HG02938 (cell line): ENCODE data around the gene CCDC191.

ENCODE experiments used
- ATAC-seq: cut with Tn5 transposase; IDR thresholded peaks from one replicate; pipeline ENCODE4 v1.9.1; 2021; ENCODE audit warnings: mild to moderate bottlenecking, moderate library complexity; ENCODE audit not compliant: unreplicated experiment

Gene CCDC191

DNA sequence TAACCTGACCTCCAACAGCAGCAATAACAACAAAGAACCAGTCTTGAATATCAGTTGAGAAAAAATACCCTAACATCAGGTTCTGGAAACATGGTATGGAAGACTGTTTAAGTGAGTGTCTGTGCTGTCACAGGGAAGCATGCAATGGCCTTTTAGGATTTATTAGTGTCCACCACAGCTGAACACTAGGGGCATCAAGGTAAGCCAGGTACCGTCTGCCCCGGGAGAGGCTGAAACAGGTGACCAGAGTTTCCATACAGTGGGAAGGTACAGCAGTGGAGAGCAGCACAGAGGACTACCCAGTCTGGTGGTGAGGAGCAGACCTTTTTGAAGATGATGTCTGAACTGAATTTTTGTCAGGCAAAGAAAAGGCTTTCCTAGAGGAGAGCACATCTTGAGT lies 90.2 kb downstream of the CCDC191 start:
- ATAC-seq: no peak

DNA sequence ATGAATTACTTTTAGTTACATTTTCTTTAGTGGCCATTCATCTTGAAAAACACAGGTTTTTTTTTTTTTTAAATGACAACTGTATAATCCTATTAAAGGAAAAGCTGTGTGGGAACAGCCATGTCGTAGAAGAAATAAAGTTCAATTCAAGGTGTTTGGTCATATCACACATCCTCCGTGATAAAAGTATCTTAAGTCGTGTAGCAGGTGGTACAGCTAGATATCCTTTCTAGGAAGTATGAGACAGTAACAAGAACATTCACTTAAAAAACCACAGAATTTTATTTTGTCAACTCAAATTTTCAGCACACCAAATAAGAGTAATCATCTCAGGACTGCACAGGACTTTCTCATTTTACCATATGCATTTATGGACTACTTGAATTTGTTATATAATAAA lies 92.4 kb downstream of the CCDC191 start:
- no peak for ATAC-seq

DNA sequence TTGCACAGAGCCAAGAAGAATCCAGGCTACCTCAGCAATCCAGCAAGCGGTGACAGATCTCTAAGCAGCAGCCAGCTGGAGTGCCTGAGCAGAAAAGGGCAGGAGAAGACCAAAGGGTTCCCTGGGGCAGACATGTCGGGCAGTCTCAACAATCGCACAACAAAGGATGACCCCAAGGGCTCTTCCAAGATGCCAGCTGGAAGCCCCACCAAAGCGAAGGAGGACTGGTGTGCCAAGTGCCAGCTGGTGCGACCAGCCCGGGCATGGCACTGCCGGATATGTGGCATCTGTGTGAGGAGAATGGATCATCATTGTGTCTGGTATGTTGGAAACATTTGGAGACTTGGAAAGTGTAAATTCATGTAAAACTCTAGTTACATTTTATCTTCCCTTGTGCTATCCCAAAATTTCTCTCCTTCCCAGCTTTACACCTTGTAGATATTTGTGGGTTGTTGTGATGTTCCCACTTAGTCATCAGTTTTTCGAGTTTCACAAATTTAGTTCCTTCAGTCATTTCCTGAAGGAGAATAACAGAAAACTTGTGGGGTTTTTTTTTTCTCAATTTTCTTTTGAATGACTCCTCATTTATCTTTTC lies 102.1 kb downstream of the CCDC191 start:
- ATAC-seq: no peak

DNA sequence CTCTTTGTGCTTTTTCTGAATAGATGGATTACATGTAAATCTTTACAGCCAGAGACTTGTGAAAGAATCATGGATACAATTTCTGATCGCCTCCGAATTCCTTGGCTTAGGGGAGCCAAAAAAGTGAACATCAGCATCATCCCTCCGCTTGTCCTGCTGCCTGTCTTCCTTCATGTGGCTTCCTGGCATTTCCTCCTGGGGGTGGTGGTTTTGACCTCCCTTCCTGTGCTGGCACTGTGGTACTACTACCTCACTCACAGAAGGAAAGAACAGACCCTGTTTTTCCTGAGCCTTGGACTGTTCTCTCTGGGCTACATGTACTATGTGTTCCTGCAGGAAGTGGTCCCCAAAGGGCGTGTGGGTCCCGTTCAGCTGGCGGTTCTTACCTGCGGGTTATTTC lies 102.6 kb downstream of the CCDC191 start:
- ATAC-seq: no peak

DNA sequence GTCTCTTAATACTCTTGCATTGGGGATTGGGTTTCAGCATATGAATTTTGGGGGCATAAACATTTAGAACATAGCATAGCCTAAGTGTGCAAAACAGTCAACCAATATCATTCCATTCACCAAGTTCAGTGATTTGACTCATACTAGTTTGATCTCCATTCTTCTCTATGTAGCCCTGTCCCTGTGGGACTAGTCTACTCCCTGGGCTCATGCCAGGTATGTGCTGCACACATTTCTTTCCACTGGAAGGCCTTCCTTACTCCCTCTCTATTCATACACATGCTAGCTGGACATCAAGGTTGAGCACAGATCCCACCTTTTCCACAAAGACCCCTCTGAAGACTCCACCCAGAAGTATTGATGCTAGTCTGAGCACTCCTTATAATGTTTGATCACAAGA lies 103.4 kb downstream of the CCDC191 start:
- ATAC-seq: no peak

DNA sequence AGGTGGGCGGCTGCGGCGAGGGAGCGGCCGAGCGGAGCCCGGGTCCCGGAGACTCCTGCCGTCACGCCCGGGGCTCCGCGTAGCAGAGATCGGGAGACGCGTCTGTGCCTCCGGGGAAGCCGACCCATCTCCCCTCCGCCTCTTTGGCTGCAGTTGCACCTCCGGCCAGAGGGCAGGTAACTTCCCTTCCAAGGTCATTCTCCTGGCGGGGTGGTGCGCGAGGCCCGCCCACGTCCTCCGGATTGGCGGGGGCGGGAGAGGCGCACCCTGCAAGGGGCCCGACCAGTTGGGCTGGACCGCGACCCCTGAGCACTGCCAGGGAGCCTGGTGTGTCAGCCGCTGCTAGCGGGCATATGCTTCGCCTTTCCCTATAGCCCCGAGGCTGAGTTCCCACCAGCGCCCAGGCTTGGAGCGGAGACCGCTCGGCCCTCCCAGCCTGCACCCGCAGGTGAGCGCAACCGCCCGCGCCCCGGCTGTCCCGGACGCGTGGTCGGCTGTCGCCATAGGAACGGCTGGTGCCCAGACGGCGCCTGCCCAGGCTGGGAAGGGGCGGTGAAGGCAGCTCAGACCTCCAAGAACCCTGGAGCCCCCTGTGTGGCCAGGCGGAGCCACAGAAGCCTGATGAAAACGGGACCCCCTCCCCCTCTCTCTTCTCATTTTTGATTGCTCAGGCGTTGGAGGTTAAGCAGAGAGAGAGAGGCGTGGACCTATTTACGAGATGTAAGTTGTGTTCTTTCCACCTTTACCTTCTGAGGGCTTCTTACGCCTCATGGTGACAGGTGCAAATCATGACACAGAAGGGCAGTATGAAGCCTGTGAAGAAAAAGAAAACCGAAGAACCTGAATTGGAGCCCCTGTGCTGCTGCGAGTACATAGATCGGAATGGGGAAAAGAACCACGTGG lies 108.1 kb downstream of the CCDC191 start:
- ATAC-seq: peak; percentile 55

DNA sequence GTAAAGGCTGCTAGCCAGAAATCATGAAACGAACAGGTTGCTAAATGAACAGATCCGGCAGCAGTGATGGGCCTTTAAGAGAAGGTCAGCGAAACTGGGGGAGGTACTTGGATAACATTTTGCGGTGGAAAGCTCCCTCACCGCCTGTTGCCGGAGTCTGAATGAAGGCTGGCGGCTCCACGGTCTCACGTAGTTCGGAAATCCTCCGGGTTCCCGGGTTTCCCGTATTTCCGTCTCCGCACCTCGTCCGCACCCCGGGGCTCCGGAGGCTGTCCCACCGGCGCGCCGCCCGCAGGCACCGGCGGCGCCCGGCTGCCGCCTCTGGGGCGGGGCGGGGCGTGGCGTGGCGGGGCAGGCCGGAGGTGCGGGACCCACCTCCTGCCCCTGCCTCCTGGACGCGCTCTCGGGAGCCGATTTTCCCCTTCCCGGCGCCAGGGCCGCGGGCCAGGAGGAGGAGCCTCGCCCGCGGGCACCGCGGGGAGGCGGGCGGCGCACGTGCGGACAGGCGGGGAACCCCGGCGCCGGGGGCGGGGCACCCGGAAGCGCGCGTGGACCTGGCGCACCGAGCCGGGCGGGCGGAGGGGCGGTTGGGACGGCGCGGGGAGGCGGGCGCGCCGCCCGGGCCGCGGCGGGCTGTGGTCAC lies 108.8 kb downstream of the CCDC191 start, which contains the start of gene ZDHHC23:
Gene ZDHHC23 (plus strand): TSS at position 642 of the 643 bp plus-strand sequence. CDS start 790 bp downstream, outside the sequence.
- peak; percentile 55 for ATAC-seq

DNA sequence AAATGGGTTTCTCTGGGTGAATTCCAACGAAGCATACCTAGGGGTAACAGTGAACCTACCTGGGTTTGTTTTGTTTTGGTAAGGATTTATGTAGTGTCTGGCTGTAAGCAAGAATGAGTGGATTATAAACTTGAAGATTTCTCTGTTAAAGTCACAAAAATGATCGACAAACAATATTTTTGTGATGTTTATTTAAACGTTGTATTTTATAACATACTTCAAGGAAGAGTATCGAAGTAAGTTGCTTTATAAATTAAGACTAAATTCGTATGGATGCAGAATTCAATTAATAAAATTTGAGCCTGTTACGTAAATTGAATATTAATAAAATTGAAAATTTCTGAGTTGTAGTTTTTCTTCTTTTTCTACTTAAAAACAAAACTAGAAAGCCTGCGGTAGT lies 109.5 kb downstream of the CCDC191 start:
- no peak for ATAC-seq

DNA sequence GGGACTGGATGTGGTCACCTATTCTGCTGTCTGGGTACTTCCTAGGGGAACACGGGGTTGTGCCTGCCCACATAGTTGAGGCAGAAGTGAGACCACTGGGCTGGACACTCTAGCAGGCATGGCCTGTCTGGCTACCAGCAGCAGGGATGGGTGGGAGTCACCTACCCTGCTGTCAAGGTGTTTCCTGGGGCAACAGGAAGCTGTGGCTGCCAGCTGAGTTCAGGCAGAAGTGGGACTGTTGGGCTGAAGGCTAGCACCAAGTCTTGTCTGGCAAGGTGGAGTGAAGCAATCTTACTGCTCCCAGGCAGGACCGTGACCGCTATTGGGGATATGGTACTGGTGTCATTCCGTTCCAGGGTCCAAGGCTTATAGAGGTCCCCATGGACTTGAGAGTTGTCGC lies 128.8 kb downstream of the CCDC191 start:
- ATAC-seq: no peak

DNA sequence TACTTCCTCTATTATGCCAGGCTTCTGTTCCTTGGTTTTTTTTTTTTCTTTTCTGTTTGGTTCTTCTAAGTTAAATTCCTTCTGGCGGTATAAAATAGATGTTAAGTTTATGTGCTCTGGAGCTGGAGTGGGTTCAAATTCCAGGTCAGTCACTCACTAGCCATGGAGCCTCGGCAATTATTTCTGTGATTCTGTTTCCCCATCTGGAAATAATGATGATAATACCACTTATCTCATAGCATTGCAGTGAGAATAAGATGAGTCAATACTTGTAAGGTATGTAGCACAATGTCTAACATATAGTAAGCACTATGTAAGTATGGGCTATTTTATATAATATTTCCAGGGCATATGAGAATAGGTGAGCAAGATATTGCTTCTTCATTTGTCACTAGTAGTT lies 141.7 kb downstream of the CCDC191 start:
- no peak for ATAC-seq
